ENCODE data around the gene SMTN. TPM values are rescaled to one million over a fixed set of nuclear protein-coding genes. Genes with fewer than 3 reads are reported as not detected.
A peak's percentile ranks its signal among the peaks of the same experiment; 100 is the strongest.

SMTN gene
- total RNA-seq, 1 donor from 2014 or later: 13.3 TPM

DNA sequence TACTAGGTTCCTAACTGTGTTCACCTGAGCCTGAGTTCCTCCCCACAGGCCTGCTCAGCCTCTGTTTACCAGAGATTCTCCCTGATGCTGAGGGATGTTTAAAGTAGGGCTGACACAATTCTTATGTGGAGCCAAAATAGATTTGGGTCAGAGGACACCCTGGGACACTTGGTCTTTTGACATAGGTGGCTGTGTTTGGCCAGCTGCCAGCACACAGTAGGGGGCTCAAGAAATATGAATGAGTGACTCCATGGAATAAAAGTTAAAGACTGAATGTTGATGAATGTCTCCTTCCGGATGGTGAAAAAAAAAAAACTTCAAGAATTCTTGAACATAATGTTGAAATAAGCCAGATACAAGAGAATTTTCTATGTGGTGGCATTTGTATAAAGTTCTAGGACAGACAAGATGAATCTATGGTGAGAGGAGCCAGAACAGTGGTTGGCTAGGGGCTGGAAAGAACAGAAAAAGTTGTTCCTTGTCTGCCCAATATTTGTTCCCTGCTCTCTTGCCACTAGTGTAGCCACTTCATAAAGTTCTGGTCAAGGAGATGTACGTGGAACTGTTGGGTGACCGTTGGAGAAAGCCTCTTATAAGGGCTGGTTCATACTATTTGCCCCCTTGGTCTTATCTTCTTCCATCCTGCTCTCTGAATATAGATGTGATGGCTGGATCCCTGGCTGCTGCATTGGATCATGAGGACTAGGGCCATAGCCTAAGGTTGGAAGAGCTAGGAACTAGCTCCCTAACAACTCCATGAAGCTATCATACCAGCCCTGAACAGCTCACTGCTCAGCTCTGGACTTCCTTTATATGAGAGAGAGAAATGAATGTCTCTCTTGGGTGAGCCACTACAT, 40.3 kb upstream of the SMTN start:
- TF ChIP-seq, protein P1, sequence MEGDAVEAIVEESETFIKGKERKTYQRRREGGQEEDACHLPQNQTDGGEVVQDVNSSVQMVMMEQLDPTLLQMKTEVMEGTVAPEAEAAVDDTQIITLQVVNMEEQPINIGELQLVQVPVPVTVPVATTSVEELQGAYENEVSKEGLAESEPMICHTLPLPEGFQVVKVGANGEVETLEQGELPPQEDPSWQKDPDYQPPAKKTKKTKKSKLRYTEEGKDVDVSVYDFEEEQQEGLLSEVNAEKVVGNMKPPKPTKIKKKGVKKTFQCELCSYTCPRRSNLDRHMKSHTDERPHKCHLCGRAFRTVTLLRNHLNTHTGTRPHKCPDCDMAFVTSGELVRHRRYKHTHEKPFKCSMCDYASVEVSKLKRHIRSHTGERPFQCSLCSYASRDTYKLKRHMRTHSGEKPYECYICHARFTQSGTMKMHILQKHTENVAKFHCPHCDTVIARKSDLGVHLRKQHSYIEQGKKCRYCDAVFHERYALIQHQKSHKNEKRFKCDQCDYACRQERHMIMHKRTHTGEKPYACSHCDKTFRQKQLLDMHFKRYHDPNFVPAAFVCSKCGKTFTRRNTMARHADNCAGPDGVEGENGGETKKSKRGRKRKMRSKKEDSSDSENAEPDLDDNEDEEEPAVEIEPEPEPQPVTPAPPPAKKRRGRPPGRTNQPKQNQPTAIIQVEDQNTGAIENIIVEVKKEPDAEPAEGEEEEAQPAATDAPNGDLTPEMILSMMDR (IDR thresholded peaks at IDR 0.05; ENCODE audit: partially characterized antibody, unreplicated experiment): no peak
- H3K4me3 Mint-ChIP-seq (ENCODE audit: unreplicated experiment): no peak overlapping the region
- H3K27me3 Mint-ChIP-seq (ENCODE audit: unreplicated experiment): peaks cover under 1% of the 10 kb centered on the region

DNA sequence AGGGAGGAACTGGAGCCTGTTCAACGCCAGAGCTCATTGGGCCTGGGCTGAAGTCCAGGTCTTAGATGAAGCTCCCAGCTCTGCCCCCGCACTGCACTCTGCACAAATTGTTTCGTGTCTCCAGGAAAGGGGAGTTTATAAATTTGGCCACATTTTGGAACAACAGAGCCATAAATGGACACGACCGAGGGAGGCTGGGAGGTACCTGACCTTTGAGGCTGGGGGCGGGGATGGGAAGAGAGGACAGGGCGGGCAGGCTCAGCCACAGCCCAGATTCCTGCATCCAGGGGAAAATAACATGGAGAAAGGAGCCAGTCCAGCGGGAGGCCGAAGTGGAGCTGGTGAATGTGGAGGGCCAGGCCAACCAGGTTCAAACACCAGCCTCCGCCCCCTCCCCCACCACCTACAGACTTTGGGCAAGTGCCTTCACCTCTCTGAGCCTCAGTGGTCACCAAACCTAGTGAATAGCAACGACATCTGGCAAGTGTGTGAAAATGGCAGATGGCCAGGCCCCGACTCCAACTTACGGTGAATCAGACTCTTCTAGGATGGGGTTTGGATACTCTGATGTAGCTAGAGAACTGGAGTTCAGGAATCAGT, 36.8 kb upstream of the SMTN start:
- peaks cover 13% of the 10 kb centered on the region for H3K4me1 Mint-ChIP-seq (ENCODE audit: low read depth, unreplicated experiment)
- H3K27me3 Mint-ChIP-seq (ENCODE audit: unreplicated experiment): peaks cover 3% of the 10 kb centered on the region
- H3K36me3 Mint-ChIP-seq (ENCODE audit: unreplicated experiment): peaks cover 12% of the 10 kb centered on the region
- H3K27ac Mint-ChIP-seq (ENCODE audit: unreplicated experiment): no peak overlapping the region
- DNase-seq: no peak
- H3K9me3 Mint-ChIP-seq (ENCODE audit: unreplicated experiment): no peaks in the 10 kb centered on the region
- TF ChIP-seq, protein P1 (IDR thresholded peaks at IDR 0.05; ENCODE audit: partially characterized antibody, unreplicated experiment): no peak
- no peak overlapping the region for H3K4me3 Mint-ChIP-seq (ENCODE audit: unreplicated experiment)

More for the DNA sequence above, 40.3 kb upstream of the SMTN start:
- DNase-seq: no peak
- Mint-ChIP-seq H3K4me1 (ENCODE audit: low read depth, unreplicated experiment) (peaks cover 10% of the 10 kb centered on the region), H3K27ac (ENCODE audit: unreplicated experiment) (no peak overlapping the region), H3K9me3 (ENCODE audit: unreplicated experiment) (no peaks in the 10 kb centered on the region), H3K36me3 (ENCODE audit: unreplicated experiment) (peaks cover 4% of the 10 kb centered on the region)

DNA sequence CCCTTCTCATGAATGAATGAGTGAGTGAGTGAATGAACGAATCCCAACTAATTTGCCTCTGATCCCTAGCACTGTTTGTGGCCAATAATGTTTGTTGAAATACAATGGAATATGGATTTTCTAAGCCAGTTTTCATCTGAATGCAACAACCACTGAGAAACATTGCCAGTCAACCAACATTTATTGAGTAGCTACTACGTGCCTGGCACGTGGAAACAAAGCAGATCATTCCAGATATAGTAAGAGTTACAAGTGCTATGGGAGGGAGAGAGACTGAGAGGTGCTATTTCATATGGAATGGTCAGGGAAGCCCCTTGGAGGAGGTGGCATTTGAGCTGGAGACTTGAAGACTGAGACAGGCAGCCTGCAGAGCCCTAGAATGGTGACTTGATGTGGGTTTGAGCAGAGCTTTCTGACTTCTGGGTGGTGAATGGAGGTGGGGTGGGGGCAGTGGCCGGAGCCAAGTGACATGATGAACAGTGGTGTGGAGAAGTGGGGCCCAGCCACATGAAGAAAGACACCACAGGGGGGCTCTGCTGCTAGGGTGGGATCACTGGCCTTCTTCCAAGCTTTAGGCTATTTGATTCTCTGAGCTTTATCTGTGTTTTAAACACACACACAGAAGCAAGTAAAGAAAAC, 35.1 kb upstream of the SMTN start:
- Mint-ChIP-seq H3K36me3 (ENCODE audit: unreplicated experiment) (peaks cover 12% of the 10 kb centered on the region), H3K4me1 (ENCODE audit: low read depth, unreplicated experiment) (peaks cover 13% of the 10 kb centered on the region), H3K9me3 (ENCODE audit: unreplicated experiment) (no peaks in the 10 kb centered on the region), H3K4me3 (ENCODE audit: unreplicated experiment) (no peak overlapping the region), H3K27me3 (ENCODE audit: unreplicated experiment) (peaks cover 3% of the 10 kb centered on the region), H3K27ac (ENCODE audit: unreplicated experiment) (no peak overlapping the region)
- DNase-seq: no peak
- TF ChIP-seq, protein P1 (IDR thresholded peaks at IDR 0.05; ENCODE audit: partially characterized antibody, unreplicated experiment): no peak

DNA sequence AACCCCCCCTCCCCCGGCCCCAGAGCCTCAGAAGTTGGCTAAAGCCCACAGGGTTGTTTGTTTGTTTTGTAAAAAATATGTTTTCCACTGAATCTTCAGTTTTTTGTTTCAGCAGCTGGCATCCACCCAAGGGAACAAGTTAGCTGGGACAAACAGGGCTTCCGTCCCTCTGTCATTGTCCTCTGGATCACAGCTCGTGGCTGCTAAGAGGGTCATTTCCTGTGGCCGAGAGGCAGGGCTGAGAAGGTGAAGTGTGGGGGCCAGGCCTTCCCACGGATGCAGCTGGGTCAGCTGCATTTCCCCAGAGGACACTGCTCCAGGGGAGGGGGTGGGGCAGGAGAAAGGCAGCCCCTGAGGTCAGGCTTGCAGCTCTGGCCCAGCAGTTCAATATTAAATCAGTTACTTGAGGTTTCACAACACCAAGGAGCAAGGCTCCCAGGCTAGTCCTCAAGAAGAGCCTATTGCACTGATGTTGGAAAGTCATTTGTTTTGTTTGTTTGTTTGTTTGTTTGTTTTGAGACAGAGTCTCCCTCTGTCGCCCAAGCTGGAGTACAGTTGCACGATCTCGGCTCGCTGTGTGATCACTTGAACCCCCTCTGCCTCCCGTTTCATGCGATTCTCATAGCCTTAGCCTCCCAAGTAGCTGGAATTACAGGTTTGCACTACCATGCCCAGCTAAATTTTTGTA, 34.4 kb upstream of the SMTN start:
- Mint-ChIP-seq H3K36me3 (ENCODE audit: unreplicated experiment) (peaks cover 12% of the 10 kb centered on the region), H3K27ac (ENCODE audit: unreplicated experiment) (no peak overlapping the region), H3K27me3 (ENCODE audit: unreplicated experiment) (peaks cover 3% of the 10 kb centered on the region), H3K4me3 (ENCODE audit: unreplicated experiment) (no peak overlapping the region), H3K4me1 (ENCODE audit: low read depth, unreplicated experiment) (peaks cover 13% of the 10 kb centered on the region), H3K9me3 (ENCODE audit: unreplicated experiment) (no peaks in the 10 kb centered on the region)
- peak; percentile 48 for DNase-seq
- TF ChIP-seq, protein P1 (IDR thresholded peaks at IDR 0.05; ENCODE audit: partially characterized antibody, unreplicated experiment): no peak

All from glutamatergic neuron (in vitro differentiated cells).